HG03460 (cell line): ENCODE results near the gene GEN1.

ENCODE experiments used
- ATAC-seq: cut with Tn5 transposase; IDR thresholded peaks from one replicate; pipeline ENCODE4 v1.9.1; 2021; ENCODE audit not compliant: unreplicated experiment

The GEN1 gene

DNA sequence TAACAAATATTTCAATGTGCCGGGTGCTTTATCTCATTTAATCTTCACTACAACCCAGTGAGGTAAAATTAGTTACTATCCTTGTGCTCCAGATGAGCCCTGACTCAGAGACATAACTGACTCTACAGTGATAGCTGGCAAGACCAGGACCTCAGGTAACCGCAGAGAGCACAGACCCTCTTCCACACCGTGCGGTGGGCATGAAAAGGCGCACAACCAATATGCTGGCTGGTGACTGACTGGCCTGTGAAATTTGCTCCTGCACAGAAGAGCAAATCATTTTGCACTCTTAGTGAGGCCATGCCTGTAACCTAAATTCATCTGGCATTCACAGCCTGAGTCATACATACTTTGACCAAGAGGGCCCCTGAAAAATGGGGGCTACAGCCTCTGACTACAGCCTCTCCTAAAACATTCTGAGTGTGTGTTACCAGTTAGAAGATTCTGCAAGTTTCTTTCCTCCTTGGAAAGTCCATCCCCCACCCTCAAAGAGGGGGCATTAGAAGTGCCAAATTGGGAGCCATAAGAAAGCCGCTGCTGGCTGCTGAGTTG lies 39.9 kb downstream of the GEN1 start:
- ATAC-seq, result no peak

DNA sequence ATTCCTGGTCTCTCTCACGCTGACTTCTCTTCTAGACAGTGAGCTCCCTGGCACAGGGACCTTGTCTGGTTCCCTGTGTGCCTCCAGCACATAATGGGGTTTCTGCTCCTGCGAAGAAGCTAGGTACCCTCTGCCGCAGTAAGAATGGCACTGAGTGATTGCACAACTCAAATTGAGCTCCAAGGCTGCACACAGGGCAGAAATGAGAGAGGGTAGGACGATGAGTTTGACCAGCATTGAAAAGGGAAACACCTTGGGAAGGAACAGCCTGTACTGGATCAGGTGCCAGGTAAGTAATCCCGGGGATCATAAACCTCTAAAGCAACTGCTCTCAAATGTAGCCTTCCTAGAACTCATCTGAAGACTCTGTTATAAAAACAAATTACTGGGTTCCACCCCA lies 41.4 kb downstream of the GEN1 start:
- ATAC-seq, result no peak

DNA sequence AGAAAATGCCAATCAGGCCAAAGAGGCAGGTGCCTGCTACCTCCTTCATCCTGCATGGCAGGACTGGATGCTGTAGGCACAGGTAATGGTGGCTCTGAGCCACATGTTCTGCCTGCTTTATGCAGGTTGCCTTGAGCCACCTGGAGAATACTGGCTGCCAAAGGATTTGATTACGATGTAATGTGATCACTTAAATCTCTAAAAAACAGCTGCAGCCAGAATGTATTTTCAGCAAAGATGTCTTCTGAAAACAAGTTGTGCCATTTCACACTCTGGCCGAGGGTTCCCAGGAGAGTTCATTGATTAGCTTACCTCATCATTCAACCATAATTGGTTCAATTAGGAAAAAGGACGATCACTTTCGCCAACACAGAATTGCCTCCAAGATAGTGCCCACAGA lies 44.4 kb downstream of the GEN1 start:
- no peak for ATAC-seq

DNA sequence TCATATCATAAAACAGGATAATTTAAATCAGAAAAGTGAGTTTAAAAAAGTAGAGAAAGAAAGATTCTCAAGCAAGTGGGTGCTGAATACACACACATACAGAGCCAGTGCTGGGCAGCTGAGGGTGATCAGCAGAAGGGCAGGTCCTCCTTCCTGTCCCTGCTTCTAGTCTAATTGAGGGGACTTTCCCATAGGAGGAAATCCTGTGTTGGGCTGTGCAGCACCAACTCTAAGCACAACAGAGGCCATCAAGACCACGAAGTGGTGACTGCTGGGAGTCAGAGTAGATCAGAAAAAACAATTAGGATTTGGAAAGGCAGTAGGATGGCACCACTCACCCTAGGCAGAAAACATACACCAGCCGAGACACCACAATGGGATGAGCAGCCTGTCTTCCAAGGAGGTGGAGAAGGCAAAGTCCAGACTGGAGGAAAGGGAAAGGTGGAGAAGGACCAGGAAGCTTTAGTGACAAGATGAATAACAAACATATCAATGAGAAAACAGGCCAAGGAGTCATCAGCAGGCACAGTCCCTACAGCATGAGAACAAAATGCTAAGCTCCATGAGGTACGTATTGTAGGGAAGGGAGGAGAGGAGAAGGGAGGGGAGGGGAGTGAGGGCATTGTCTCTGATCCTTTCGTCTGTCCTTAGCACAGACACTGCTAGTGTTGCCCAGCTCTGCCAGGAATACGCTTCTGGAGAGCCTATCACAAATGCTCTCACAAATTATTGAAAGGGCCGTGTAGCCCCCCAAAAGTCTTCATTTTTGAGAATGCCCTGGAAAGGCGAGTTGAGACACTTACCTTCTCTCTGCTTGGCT lies 45.6 kb downstream of the GEN1 start:
- no peak for ATAC-seq

DNA sequence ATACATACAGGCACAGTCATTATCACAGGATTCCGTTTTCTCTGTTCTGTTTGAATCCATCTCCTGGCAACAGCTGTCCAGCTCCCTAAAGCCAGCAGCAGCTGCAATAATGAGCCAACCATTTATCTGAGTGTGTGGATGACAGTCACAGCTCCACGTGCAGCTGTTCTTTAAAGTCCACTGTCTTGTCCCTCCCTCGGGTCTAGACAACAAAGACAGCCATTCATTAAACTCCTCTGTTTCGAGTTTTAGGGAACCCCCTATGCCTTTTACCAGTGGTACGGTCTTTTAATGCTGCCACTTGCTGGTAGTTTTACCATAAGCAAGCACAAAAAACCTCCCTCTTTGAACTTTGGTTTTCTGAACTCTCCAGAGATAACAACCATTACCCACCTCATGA lies 46.3 kb downstream of the GEN1 start:
- no peak for ATAC-seq

DNA sequence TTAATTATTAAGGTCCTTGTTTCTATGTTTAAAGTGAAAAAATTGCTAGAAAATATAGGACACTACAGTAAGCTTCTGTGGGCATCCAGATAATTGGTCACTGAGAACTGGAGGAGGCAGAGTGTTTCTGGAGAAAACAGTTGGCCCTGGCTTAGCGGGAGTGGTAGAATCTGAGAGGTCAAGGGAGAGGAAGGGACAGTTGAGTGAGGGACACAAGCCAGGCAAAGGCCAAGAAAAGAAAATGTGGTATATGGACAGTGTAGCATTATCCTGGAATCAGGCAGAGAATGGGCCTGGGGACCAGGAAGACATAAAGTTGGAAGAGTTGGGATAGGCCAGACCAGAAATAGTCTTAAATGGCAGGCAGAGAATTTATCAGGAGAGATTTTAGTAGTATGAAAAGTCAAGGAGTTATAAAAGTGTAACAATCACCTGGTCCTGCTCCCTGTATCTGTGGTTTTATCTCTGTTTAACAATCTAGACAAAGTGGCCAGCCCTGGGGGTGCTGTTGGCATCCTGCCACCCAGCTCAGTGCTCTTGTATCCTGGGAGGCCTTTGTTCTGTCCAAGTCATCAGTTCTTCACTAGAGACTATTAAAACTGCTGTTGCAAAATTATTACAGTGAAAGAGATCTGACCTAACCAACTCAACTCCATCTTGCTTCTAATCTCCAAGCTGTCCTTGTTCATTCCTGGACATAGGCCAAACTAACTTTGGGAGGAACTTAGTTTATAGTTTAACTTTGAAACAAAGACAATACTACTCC lies 46.9 kb downstream of the GEN1 start:
- ATAC-seq, result no peak

DNA sequence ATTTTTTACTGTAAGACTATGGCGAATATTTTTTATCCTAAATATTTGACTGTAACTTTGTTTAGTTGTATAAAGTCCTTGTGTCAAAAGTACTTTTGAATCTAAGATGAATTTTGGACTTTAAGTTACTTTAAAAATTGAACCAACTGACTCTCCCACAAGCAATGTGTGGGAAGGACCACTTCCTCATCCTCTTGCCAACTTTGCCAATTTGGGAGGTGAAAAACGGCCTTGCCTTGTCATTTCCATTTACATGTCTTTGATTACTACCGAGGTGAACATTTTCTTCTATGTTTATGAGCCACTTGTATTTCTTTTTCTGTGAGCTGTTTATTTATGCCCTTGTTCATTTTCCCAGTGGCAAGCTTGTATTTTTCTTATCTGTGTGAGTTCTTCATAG lies 49.6 kb downstream of the GEN1 start:
- no peak for ATAC-seq

DNA sequence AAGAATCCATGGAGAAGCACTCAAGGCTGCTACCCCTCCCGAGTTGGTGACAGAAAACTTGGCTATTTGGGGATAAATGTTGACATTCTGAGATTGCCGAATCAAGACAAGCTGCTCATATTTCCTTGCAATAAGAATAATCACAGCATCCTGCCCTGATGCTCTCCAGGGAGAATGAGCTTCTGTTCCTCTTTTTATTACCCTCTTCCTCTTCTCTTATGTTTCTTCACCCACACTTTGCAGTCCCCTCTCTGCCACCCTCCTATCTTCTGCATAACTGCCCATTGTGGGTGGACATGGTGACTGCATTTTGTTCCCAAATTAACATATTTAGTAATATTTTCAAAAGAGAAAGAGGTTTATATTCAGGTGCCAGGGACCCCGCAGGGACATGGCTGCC lies 50.4 kb downstream of the GEN1 start:
- peak; percentile 66 for ATAC-seq

DNA sequence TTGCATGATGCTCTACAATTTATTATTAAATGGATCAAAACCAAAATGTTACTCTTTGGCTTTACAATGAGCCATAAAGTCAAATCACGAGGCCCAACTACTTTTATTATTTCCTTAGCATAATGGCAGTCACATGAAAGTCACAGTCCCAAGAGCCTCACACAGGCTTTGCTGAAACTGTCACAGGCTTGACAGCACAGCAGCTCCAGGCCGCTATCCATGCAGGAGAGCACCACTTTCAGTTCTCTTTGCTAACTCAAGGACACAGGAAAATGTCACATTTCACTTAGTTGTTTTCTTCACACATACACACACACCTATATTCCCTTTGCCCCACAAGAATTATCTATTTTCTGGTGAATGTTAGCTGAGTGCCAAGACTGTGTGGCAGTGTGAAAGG lies 51.2 kb downstream of the GEN1 start:
- ATAC-seq, result no peak

DNA sequence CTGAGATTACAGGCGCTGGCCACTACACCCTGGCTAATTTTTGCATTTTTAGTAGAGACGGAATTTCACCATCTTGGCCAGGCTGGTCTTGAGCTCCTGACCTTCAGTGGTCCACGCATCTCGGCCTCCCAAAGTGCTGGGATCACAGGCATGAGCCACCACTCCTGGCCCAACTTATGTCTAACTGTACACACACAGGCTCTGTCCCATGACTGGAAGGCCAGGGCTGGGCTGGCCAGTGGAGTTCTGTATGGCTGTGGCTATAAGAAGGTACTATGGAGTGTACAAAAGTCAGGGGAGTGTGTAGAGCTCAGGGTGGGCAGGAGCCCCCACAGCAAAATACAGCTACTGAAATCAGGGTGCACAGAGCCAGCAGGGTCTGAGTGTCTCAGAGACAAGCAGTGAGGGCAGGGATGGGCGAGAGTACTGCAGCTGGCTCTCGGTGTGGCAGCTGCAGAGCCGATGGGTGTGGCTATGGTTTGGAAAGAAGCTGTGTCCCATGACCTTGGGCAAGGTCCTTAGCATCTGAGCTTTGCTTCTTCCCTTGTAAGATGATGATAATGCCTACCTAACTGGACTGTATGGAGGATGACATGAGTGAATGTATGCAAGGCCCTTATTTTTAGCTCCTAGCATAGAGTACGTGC lies 51.9 kb downstream of the GEN1 start:
- ATAC-seq, result no peak

DNA sequence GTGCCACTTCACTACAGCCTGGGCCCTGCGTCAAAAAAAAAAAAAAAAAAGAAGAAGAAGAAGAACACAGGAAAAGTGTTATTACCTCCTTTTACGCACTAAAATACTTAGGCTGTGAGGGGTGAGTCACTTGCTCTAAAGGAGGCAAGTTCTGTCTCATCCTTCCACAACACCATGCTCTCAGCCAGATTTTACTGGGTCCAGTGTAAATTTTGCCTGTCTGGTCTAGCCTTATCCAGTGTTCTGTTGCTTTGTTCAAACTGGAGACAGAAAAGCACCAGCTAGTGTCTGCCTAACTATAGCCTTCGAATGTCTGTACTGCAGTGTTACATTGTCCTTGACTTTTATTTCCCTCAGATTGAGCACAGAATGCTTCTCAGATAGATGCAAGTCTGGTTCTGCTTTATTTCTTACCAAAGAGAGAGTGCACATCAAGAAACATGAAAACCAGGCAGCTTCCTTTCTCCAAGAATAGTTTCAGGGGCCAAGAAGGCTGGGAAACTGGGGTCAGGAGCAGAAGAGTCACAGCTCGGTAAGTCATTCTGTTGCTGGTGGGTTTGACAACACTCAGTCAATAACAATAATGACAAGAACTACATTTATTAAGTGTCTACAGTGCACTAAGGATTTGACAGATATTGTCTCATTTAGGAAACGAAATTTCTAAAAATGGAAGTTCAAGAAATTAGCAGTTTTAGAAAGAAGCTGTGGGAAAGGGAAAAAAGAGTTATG lies 59.2 kb downstream of the GEN1 start:
- ATAC-seq, result peak; percentile 37

DNA sequence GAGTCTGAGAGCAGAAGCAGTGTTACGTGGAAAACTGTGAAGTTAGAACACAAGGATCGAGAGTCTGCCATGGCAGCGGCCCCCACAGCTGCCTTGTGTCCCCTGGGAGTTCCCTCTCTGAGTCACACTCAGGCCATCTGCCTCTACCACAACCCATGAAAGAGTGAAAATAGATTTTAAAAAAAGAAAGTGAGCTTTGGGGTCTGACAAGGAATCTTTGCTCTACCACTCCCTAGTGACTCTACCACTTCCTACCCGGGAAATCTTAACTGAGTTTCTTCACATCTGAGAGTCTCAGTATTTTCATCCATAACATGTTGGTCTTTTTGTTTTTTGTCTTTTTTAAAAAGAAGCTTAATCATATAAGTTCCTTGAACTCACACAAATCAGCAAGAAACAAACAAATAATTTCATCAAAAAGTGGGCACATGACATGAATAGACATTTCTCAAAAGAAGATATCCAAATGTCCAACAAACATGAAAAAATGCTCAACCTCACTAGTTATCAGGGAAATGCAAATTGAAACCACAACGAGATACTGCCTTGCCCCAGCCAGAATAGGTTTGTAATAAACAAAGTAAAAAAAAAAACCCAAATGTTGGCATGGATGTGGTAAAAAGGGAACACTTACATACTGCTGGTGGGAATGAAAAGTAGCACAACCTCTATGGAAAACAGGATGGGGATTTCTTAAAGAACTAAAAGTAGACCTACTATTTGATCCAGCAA lies 60.0 kb downstream of the GEN1 start:
- peak; percentile 90 for ATAC-seq

DNA sequence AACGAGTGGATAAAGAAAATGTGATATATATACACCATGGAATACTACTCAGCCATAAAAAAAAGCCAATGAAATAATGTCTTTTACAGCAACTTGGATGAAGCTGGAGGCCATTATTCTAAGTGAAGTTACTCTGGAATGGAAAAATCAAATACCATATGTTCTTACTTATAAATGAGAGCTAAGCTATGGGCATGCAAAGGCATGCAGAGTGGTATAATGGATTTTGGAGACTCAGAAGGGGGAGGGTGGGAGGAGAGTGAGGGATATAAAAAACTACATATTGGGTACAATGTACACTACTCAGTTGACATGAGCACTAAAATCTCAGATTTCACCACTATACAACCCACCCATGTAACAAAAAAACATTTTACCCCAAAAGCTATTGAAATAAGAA lies 60.7 kb downstream of the GEN1 start:
- no peak for ATAC-seq

DNA sequence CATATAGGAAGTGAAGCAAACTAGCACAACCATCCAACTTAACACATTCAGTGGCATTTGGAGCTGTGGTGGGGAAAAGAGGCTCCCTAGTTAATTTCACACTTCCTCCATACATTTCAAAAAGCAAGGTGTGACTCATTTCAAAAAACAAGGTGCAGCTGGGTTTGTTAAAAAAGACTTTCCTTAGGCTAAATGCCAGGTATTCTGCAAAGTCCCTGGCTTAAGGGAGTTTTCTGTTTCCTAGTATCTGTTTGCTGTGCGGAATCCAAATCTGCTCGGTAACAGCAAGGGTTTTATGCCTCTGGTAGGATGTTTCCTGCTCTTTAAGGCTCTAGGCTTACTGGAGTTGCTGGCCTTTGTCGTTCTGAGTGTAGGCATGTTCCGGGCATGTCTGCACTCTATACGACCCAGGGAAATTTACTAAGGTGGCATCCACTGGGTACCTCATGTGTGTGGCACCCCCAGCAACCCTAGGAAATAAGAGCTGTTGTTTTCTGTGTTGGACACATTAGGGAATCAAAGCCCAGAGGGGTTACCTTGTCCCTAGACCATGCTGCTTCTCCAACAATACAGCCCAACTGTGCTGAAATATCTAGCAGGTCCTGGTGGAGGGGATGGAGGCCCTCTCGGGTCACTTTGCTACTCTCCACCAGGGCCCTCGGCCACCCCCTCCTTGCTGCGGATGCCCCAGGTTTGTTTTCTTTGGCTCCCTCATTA lies 61.7 kb downstream of the GEN1 start:
- ATAC-seq, result no peak

DNA sequence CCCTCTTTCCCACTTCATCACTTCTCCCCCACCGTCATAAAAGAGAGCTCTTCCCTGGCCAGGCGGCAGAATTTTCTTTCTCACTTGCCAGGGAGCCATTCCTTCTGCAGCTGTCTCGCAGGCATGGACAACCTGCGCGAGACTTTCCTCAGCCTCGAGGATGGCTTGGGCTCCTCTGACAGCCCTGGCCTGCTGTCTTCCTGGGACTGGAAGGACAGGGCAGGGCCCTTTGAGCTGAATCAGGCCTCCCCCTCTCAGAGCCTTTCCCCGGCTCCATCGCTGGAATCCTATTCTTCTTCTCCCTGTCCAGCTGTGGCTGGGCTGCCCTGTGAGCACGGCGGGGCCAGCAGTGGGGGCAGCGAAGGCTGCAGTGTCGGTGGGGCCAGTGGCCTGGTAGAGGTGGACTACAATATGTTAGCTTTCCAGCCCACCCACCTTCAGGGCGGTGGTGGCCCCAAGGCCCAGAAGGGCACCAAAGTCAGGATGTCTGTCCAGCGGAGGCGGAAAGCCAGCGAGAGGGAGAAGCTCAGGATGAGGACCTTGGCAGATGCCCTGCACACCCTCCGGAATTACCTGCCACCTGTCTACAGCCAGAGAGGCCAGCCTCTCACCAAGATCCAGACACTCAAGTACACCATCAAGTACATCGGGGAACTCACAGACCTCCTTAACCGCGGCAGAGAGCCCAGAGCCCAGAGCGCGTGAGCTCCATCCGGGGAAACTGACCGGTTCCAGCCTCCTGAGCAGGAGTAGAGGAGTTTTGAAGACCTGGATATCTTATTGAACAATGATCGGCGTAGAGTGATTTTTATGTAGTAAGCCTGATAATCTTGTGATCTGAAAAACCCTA lies 62.7 kb downstream of the GEN1 start, which contains the start of gene MSGN1:
TSS of gene MSGN1 (plus strand) at position 65 of the 850 bp plus-strand sequence. CDS start at position 124, 59 bp downstream.
- ATAC-seq, result no peak

DNA sequence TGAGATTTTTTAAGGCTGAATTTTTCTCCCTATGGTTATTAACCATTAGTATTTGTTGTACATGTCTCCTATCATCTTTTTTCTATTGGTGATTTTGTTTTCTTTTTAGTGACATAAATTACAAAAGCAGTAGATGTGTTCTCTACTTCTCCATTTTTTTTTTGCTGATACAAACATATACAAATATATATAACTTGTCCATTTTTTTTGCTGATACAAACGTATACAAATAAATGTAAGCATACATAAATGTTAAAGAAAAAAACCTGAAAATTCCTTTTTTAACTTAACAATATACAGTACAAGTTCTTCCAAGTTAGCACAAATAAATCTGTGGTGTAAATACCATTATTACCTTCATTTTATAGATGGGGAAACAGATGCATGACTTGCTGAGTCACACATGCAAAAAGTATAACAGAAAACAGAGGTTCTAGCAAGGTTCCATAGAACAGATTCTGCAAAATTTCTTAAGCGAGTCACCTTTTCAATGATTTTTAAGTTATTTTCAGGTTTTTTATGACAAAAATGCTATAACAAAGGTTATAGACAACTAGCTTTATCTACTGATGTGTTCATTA lies 64.4 kb downstream of the GEN1 start:
- no peak for ATAC-seq

DNA sequence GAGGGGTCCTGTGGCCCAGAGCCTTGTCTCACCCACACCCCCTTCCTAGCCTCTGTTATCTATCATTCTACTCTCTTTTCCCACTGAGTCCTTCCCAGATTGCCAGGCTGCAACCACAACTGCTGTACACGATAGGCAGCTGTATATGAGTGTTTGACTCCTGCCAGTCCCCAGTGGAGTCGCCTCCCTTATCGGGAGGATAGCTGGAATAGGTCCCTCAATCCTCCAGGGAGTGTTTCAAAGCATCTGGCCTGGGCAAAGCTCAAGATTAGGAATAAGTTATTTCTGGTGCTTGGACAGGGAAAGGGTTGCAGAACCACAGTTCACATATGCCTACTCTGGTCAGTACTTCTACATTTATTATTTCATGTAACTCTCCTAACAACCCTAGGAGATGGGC lies 67.1 kb downstream of the GEN1 start:
- ATAC-seq, result no peak
